Measurements from ENCODE around the gene CEP41. TPM values are rescaled to one million over a fixed set of nuclear protein-coding genes. Genes with fewer than 3 reads are reported as not detected.
A peak's percentile ranks its signal among the peaks of the same experiment; 100 is the strongest.

CEP41 gene

DNA sequence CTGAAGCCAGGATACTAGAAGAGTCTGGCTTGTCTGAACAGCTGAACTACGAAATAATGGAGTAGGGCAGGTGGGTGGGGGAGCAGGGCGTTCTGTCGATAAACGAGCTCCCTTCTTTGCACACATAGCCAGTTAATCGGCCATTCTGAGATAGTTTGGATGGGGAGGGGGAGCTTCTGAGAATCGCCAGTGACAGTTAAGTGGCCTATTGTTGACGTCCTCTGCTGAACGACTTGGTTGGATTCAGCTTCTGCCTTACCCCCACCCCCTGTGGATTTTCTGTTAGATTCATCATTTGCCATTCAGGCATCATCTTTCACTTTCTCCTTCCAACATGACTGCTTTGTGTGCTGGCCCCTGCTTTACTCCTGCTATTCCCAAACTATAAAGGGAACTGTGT, 95.7 kb downstream of the CEP41 start:
- H3K4me3 ChIP-seq (ENCODE audit: low read length in 2 of 2), result no peak overlapping the region
- no peak overlapping the region for H2BK12ac ChIP-seq (ENCODE audit: low read length)
- H3K23ac ChIP-seq (ENCODE audit: low read depth, low read length, poor library complexity), result no peak overlapping the region
- H2AFZ ChIP-seq (ENCODE audit: low read length), result peak overlapping the region; percentile 5
- H3K14ac ChIP-seq (ENCODE audit: low read length), result no peak overlapping the region
- peak overlapping the region; percentile 60 for H3K27ac ChIP-seq (replicated peaks; ENCODE audit: low read length)
- H3K4ac ChIP-seq (ENCODE audit: low read length), result no peak overlapping the region
- no peak overlapping the region for H3K18ac ChIP-seq (ENCODE audit: low read length)
- peaks cover 22 to 26% of the 10 kb centered on the region in 2 donors for H3K4me1 ChIP-seq (ENCODE audit: control insufficient read depth in 2 of 2, insufficient read depth in 1 of 2, low read depth in 1 of 2, low read length in 2 of 2)
- H3K27me3 ChIP-seq (ENCODE audit: control insufficient read depth in 3 of 3, insufficient read depth in 3 of 3, low read depth in 1 of 3, low read length in 3 of 3), result no peaks in the 10 kb centered on the region
- H2BK15ac ChIP-seq (ENCODE audit: low read length), result no peak overlapping the region
- H3K36me3 ChIP-seq (replicated peaks in 1 of 2; ENCODE audit: control insufficient read depth in 2 of 2, insufficient read depth in 2 of 2, low read length in 2 of 2), result no peaks in the 10 kb centered on the region
- WGBS, 2 donors (ENCODE audit: extremely low coverage in 2 of 2, insufficient read length in 2 of 2, insufficient replicate concordance in 1 of 2), result no CpG with 5 or more reads among the region's 8 CpGs
- no peak overlapping the region for H4K91ac ChIP-seq (ENCODE audit: low read depth, low read length, poor library complexity)
- no peaks in the 10 kb centered on the region for H3K9me3 ChIP-seq (replicated peaks in 1 of 2; ENCODE audit: control insufficient read depth in 2 of 2, insufficient read depth in 1 of 2, low read depth in 1 of 2, low read length in 2 of 2)
- H2BK120ac ChIP-seq (ENCODE audit: low read depth, low read length), result no peak overlapping the region
- peak overlapping the region; percentile 36 for H3K4me2 ChIP-seq (ENCODE audit: insufficient read depth, low read length, poor library complexity, severe bottlenecking)
- H4K8ac ChIP-seq (ENCODE audit: low read depth, low read length), result no peak overlapping the region
- H2AK5ac ChIP-seq (ENCODE audit: low read depth, low read length), result no peak overlapping the region
- no peaks in the 10 kb centered on the region for H3K79me1 ChIP-seq (ENCODE audit: low read depth, low read length)
- H3K9ac ChIP-seq (ENCODE audit: low read depth, low read length, poor library complexity), result no peak overlapping the region
- no peak for DNase-seq (ENCODE audit: low spot score)
- H2BK5ac ChIP-seq (ENCODE audit: low read length), result no peak overlapping the region

DNA sequence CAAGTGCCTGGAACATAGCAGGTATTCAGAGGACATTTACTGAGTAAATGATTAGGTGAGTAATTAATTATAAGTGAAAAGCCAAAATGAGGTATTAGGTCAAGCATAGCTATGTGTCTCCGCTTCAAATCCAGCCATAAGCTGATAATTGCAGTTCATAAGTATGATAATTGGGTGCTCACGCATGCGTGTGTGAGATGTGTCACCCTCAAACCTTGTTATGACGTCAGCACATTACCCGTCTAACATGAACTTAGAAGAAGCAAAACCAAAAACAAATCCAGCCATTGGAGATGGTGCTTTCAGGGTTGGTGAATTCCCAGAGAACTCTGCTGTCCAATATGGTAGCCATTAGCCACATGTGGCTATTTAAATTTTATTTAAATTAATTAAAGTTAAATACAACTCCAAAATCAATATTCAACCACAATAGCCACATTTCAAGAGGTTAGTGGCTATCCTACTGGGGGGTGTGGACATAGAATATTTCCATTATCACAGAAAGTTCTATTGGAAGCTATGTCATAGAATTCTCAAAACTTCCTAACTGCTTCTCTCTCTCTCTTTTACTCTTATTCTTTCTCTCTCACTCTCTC, 96.4 kb downstream of the CEP41 start, which contains the start of gene CPA5:
TSS of gene CPA5 (plus strand) at position 546 of the 596 bp plus-strand sequence. CDS start 1,670 bp downstream, outside the sequence.
- Histone ChIP-seq H3K4me2 (ENCODE audit: insufficient read depth, low read length, poor library complexity, severe bottlenecking) (peak within 1 kb of the TSS; percentile 36), H3K36me3 (replicated peaks in 1 of 2; ENCODE audit: control insufficient read depth in 2 of 2, insufficient read depth in 2 of 2, low read length in 2 of 2) (no peaks in the 10 kb centered on the region), H2BK120ac (ENCODE audit: low read depth, low read length) (no peak within 1 kb of the TSS), H3K18ac (ENCODE audit: low read length) (no peak within 1 kb of the TSS), H3K9me3 (replicated peaks in 1 of 2; ENCODE audit: control insufficient read depth in 2 of 2, insufficient read depth in 1 of 2, low read depth in 1 of 2, low read length in 2 of 2) (no peaks in the 10 kb centered on the region), H3K27me3 (ENCODE audit: control insufficient read depth in 3 of 3, insufficient read depth in 3 of 3, low read depth in 1 of 3, low read length in 3 of 3) (no peaks in the 10 kb centered on the region), H3K4me3 (ENCODE audit: low read length in 2 of 2) (peak within 1 kb of the TSS in 1 of 2 donors; percentile 12), H3K4ac (ENCODE audit: low read length) (no peak within 1 kb of the TSS), H4K8ac (ENCODE audit: low read depth, low read length) (no peak within 1 kb of the TSS), H3K23ac (ENCODE audit: low read depth, low read length, poor library complexity) (no peak within 1 kb of the TSS), H3K27ac (replicated peaks; ENCODE audit: low read length) (peak within 1 kb of the TSS; percentile 60), H2BK15ac (ENCODE audit: low read length) (no peak within 1 kb of the TSS), H2BK12ac (ENCODE audit: low read length) (no peak within 1 kb of the TSS), H3K79me1 (ENCODE audit: low read depth, low read length) (no peaks in the 10 kb centered on the region), H2BK5ac (ENCODE audit: low read length) (no peak within 1 kb of the TSS), H2AK5ac (ENCODE audit: low read depth, low read length) (no peak within 1 kb of the TSS), H3K4me1 (ENCODE audit: control insufficient read depth in 2 of 2, insufficient read depth in 1 of 2, low read depth in 1 of 2, low read length in 2 of 2) (peaks cover 17 to 20% of the 10 kb centered on the region in 2 donors), H3K9ac (ENCODE audit: low read depth, low read length, poor library complexity) (no peak within 1 kb of the TSS), H3K14ac (ENCODE audit: low read length) (no peak within 1 kb of the TSS), H4K91ac (ENCODE audit: low read depth, low read length, poor library complexity) (peak within 1 kb of the TSS; percentile 32), H2AFZ (ENCODE audit: low read length) (peak within 1 kb of the TSS; percentile 5)
- DNase-seq (ENCODE audit: low spot score), result no peak
- no CpG with 5 or more reads among the region's 5 CpGs for WGBS, 2 donors (ENCODE audit: extremely low coverage in 2 of 2, insufficient read length in 2 of 2, insufficient replicate concordance in 1 of 2)

Small RNA genes within 50 kb of the gene (small RNA-seq; reads per million reads assigned to genes)
- gene RF02148 (ENCODE audit: insufficient read depth) (not detected), gene RF02149 (ENCODE audit: insufficient read depth) (not detected), gene RF02150 (ENCODE audit: insufficient read depth) (not detected)
